ENCODE data around the gene CFAP54.
A peak's percentile ranks its signal among the peaks of the same experiment; 100 is the strongest.
"Not testable (repeated sequence)": the region's sequence is repeated elsewhere in the genome, so short reads cannot be mapped to it uniquely, and the experiment has no call there.

The CFAP54 gene

GRCh38 chr12:96623155-96623554, 133.8 kb downstream of the CFAP54 start:
- DNase-seq (ENCODE audit: low spot score) = no peak

DNA sequence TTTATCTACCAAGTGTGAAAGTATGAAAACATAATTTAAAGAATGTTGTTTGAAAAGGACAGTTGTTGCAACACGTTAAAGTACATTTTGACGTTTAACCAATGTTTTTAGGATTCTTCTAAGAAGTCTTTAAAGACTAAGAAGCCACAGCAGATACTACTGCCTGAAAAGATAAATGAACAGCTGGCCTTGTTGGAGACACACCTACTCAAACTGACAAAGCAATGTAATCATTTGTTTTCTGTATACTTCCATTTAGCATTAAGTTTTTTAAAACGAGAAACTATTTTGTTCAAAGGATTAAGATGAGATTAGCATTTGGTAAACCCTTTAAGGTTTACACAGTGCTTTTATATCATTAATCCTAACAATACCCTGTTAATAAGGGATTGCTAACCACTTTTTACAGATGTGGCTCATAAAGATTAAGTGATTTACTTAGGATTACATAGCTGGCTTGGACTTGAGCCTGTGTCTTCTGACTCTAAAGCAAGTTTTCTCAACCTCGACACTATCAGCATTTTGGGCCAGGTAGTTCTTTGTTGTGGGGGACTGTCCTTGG, 134.4 kb downstream of the CFAP54 start:
- no peak for DNase-seq (ENCODE audit: low spot score)

GRCh38 chr12:96635844-96636243, 146.5 kb downstream of the CFAP54 start:
- no peak for DNase-seq (ENCODE audit: low spot score)

DNA sequence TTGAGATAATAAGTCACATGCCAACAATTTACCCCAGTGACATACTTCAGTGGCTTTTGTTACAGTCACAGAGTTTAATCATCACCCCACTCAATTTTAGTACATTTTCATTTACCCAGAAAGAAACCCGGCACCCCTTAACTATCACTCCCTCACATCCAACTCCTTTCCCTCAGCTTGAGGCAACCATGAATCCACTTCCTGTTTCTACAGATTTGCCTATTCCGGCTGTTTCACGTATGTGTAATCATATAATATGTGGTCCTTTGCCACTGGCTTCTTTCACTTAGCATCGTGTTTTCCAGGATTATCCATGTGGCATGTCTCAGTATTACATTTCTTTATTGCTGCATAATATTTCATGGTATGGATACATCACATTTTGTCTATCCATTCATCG, 147.5 kb downstream of the CFAP54 start:
- DNase-seq (ENCODE audit: low spot score) = no peak

GRCh38 chr12:96648923-96649322, 159.5 kb downstream of the CFAP54 start:
- no peak for DNase-seq (ENCODE audit: low spot score)

GRCh38 chr12:96652870-96653269, 163.5 kb downstream of the CFAP54 start:
- DNase-seq (ENCODE audit: low spot score) = no peak

DNA sequence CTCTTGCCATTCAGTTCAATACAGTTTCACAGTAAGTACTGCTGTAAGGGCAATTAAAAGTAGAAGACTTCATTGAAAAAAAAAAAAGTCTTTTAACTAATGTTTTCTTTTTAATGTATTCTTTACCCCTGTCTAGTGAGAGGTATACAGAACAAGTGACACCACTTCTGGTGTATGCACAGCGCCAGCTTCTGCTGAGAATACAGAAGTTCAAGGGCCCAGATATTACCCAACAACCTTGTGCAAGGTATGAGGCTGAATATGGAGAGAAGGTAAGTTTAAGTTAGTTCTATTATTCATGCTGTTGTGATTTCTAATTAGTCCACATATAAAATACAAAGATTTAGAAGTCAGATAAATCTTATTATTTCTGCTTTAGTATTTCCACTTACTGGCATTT, 168.7 kb downstream of the CFAP54 start:
- DNase-seq (ENCODE audit: low spot score) = no peak

GRCh38 chr12:96669786-96670185, 180.4 kb downstream of the CFAP54 start:
- DNase-seq (ENCODE audit: low spot score) = no peak

DNA sequence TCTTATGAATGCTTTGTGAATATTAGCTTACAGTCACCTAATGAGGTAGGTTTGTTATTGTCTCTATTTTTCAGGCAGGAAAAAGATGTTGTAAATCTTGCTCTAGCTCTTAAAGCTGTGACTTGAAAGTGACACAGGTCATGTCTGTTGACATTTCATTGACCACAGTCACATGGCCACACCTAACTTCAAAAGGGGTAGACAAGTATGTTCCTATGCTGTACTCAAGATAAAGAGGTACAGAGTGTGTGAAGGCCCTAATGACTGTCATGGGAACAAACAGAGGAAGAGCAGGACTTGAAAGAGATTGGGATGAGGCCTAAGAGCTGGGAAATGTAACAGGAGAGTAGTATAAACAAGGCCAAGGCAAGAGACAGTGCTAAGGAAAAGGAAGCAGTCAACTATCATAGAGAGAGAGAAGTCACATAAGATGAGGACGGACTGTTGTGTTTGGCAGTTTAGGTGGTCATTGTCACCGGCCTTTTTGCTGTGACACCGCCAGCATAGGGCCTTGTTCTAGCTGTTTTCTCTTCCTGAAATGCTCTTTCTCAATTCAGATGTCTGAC, 181.0 kb downstream of the CFAP54 start:
- DNase-seq (ENCODE audit: low spot score) = no peak

- DNase-seq (ENCODE audit: low spot score) = not testable (repeated sequence)
Observed at GRCh38 chr12:96675519-96675918, 186.1 kb downstream of the CFAP54 start.

- no peak for DNase-seq (ENCODE audit: low spot score)
Observed at GRCh38 chr12:96677363-96677762, 188.0 kb downstream of the CFAP54 start.

DNA sequence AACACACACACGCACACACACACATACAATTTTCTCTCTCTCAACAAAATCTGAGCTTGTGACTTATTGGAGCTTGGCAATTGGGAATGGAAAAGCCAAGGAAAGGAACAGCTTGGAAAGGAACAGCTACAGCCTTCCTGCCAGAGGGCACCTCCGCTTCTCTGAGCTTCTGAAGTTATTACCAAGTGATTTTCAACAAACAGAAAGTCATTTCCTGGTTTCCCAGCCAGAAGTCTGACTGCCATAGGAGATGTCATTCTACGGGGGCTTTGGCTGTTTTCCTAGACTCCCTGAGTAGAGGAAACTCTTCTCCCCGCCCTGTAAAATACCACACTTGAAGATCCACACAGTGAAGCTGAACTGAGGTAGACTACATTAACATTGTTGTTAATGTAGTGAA, 198.3 kb downstream of the CFAP54 start:
- DNase-seq (ENCODE audit: low spot score) = no peak

- no peak for DNase-seq (ENCODE audit: low spot score)
Observed at GRCh38 chr12:96698521-96698920, 209.1 kb downstream of the CFAP54 start.

DNA sequence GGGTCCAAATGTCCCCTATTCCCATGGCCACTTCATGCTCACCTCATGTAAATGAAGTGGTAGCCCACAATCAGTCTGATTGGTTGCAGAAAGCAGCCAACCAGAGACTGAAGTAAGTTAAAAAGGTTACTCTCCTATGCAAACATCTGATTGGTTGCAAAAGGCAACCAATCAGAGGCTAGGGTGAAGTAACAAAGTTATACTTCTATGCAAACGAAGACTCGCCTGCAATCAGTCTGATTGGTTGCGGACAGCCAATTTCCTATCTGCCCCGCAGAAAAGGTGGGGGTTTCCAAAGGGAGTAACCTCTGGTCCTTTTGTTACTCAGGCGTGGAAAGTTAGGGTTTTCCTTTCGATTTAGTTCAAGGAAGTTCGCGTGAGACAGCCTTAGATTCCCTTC, 209.6 kb downstream of the CFAP54 start:
- no peak for DNase-seq (ENCODE audit: low spot score)

DNA sequence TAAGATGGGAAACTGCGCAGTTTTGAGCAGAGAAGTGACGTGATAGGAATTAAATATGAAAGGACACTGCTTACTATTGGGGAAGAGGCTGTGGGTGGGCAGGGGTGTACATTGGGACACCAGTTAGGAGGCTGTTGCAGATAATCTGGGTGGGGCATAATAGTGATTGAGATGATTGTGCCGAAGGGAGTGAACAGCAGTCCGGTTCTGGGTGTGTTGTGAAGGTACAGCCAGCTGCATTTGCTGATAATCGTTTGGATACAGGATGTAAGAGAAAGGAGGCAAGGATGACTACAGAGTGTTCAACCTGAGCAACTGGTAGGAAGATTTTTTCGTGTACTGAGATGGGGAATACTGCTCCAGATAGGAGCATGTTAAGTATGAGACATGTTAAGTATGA, 212.5 kb downstream of the CFAP54 start:
- no peak for DNase-seq (ENCODE audit: low spot score)

GRCh38 chr12:96710127-96710745, 220.9 kb downstream of the CFAP54 start:
- no peak for DNase-seq (ENCODE audit: low spot score)

DNA sequence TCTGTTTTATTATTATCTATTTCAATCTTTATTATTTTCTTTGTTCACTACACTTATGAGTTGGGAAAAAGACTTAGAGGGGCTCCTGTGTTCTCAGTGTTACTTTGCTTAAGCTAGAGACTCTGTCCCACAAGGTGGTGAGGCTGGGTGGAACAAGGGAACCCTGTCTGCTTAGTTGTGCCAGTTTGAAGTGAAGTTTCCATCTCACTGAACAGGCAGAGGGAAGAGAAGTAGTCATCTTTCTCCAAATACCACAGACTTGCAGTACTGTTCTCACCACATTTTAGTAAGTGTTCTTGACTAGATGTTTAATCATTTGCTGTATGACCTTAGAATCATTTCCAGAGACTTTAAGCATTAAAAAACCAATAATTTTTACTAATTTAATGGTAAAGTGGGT, 222.0 kb downstream of the CFAP54 start:
- no peak for DNase-seq (ENCODE audit: low spot score)

DNA sequence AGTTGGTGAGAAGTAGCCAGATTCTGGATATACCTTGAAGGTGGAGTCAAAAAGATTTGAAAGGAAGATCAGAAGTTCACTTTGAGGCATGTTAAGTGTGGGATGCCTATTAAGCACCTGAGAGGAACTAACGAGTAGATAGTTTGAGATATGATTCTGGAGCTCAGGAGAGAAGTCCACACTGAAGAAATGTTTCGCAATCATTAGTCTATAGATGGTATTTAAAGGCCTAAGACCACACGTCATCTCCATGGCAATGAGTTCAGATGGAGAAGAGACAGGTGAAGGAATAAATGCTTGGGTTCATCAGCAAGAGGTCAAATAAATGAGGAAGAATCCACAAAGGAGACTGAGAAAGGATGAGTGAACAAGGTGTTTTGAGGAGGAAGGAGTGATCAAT, 224.8 kb downstream of the CFAP54 start:
- no peak for DNase-seq (ENCODE audit: low spot score)

DNA sequence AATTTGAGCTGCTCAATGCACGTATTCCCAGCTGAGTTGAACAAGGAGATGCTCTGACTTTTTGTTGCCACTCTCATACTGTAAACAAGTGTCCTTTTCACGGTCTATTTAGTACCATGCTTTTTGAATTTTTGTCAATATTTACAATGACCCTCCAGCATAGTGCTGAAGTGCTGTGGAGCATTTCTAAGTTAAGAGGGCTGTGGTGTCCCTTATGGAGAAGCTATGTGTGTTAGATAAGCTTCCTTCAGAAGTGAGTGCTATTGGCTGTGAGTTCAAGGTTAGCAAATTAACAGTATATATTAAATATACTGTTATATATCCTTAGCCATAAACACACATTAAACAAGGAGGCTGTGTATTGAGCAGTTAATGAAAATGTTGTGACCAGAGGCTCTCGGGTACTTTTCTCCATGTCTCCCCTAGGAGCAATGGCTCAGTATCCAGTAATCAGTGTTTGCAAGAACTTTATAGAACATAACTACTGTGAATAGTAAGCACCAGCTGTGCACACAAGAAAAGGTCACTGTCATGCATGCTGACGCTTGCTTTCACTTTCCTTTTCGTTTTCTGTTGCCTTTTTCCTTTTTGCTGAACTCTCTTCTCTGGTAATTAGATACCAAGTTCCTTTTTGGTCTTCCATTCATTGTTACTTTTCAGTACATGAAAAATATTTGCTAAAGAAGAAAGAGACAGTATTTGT, 230.4 kb downstream of the CFAP54 start:
- DNase-seq (ENCODE audit: low spot score) = peak; percentile 10

DNA sequence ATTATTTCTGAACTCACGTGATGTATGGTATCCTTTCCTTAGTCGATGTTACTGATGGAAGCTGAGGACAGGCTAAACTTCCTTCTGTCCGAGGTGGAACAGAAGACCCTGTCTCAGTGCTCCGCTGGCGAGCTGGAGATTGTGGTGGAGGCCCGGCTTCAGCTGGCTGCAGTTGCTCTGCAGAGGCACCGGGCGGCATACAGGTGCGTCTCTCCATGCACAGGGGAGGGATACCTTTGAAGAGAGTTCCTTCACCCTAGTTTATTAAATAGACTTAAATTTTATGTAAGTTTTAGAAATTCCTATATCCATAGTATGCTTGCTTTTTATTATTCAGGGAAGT, 231.0 kb downstream of the CFAP54 start:
- no peak for DNase-seq (ENCODE audit: low spot score)

DNA sequence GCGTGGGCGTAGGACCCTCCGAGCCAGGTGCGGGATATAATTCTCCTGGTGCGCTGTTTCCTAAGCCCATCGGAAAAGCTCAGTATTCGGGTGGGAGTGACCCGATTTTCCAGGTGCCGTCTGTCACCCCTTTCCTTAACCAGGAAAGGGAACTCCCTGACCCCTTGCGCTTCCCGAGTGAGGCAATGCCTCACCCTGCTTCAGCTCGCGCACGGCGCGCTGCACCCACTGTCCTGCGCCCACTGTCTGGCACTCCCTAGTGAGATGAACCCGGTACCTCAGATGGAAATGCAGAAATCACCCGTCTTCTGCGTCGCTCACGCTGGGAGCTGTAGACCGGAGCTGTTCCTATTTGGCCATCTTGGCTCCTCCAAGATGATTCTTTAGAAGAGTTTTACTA, 240.1 kb downstream of the CFAP54 start:
- DNase-seq (ENCODE audit: low spot score) = not testable (repeated sequence)

DNA sequence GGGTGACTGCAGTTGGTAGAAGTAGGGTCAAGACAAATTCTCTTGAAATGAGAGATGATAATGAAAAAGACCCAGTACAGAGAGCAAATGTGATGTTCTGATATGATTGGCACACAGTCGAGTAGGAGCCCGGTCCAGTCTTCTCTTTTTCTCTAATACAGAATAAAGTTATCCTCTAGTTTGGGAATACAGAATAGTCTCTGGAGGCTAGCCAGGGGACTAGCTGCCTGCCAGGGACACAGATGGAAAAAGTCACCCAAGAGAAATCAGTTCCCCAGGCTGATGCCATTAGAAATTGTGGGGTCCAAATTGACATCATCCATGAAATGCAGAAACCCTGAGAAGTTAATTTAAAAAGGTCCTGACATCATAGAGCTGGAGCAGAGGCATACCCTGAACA, 240.5 kb downstream of the CFAP54 start:
- no peak for DNase-seq (ENCODE audit: low spot score)

DNA sequence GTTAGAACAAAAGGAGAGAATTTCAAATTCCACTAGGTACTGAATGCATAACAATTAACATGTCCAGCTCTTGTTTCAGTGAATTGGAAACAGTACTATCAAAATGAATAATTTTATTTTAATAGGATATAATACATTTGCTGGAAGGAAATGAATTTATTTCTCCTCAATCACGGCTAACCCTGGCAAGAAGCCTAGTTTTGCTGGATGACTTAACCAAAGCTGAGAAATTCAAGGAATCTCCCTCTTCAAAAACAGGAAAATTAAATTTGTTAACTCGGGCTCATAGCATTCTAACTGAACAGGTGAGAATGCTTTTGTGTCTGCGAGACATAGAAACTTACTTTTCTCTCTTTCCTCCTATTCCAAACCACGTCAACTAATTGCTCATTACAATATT, 254.2 kb downstream of the CFAP54 start:
- no peak for DNase-seq (ENCODE audit: low spot score)

DNA sequence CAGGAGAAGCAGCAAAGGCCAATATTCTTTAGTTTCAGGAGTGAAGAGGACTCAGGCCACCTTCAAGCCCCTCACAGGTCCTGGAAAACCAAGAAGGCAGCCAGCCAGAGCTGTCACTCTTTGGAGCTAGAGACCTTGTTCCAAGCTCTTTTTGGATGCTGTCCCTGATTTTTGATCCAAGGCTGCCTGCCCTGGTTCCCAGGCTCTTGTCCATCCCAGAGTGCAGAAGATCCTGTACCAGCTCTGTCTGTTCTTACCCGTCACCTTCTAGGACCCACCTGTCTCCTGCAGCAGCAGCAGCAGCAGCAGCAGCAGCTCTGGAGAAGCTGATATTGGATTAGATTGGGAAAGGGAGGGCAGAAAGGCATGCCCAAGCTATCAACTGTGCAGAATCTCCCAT, 260.6 kb downstream of the CFAP54 start:
- DNase-seq (ENCODE audit: low spot score) = no peak

Measured in hematopoietic multipotent progenitor cell treated with erythropoietin and hydrocortisone succinate and interleukin-3 and kit ligand, for 15 days (in vitro differentiated cells).